HG03565 (cell line): ENCODE results near the gene MAN1C1.

Source experiments
- ATAC-seq: cut with Tn5 transposase; IDR thresholded peaks from one replicate; pipeline ENCODE4 v1.9.1; 2021; ENCODE audit warnings: mild to moderate bottlenecking, moderate library complexity; ENCODE audit not compliant: unreplicated experiment

The MAN1C1 gene

GRCh38 chr1:25675729-25676476 is 59.3 kb downstream of the MAN1C1 start:
- ATAC-seq = peak; percentile 94

- ATAC-seq = no peak
Measured at GRCh38 chr1:25676488-25676887, 59.9 kb downstream of the MAN1C1 start.

- no peak for ATAC-seq
Measured at GRCh38 chr1:25677193-25677773, 60.7 kb downstream of the MAN1C1 start.

- ATAC-seq = no peak
Measured at GRCh38 chr1:25679171-25679570, 62.6 kb downstream of the MAN1C1 start.

GRCh38 chr1:25680701-25681100 is 64.1 kb downstream of the MAN1C1 start:
- ATAC-seq = no peak

GRCh38 chr1:25682059-25682601 is 65.5 kb downstream of the MAN1C1 start:
- ATAC-seq = no peak

GRCh38 chr1:25683177-25683576 is 66.6 kb downstream of the MAN1C1 start:
- no peak for ATAC-seq

- no peak for ATAC-seq
Measured at GRCh38 chr1:25683731-25684130, 67.1 kb downstream of the MAN1C1 start.

- ATAC-seq = no peak
Measured at GRCh38 chr1:25684216-25684965, 67.8 kb downstream of the MAN1C1 start.

- no peak for ATAC-seq
Measured at GRCh38 chr1:25685211-25685750, 68.7 kb downstream of the MAN1C1 start.

- no peak for ATAC-seq
Measured at GRCh38 chr1:25685938-25686665, 69.5 kb downstream of the MAN1C1 start.

GRCh38 chr1:25687221-25688017 is 70.8 kb downstream of the MAN1C1 start:
- ATAC-seq = no peak

GRCh38 chr1:25688390-25689119 is 72.0 kb downstream of the MAN1C1 start:
- ATAC-seq = no peak

- ATAC-seq = no peak
Measured at GRCh38 chr1:25689686-25690381, 73.2 kb downstream of the MAN1C1 start.

GRCh38 chr1:25690396-25690956 is 73.9 kb downstream of the MAN1C1 start:
- no peak for ATAC-seq

- ATAC-seq = no peak
Measured at GRCh38 chr1:25691211-25691610, 74.6 kb downstream of the MAN1C1 start.

- ATAC-seq = no peak
Measured at GRCh38 chr1:25692560-25692959, 76.0 kb downstream of the MAN1C1 start.
